GM12878 (cell line): ENCODE results near the gene XDH. TPM values are rescaled to one million over a fixed set of nuclear protein-coding genes. Genes with fewer than 3 reads are reported as not detected.

Experiments
- ATAC-seq: fragments of 200-7000 bp; cut with Tn5 transposase; 3 replicates; pipeline ENCODE4 v1.9.1; 2020; ENCODE audit warnings: mild to moderate bottlenecking, moderate library complexity
- BruUV-seq: library from RNA; stranded (reverse); fragments of 400-500 nt; replicated peaks from 2 replicates; lab custom pipeline; 2021; lab: Mats Ljungman, UMichigan
- CTCF ChIA-PET: fragments of 300-600 bp; sonication (Branson Sonifier 250); formaldehyde crosslinking; extraction: SDS; loops from one replicate; lab custom pipeline; 2021; ENCODE audit warnings: inconsistent platforms; lab: Yijun Ruan, JAX
- POLR2A ChIA-PET: fragments of 350-600 bp; formaldehyde crosslinking; extraction: SDS; loops from one replicate; lab custom pipeline; 2021; ENCODE audit warnings: inconsistent platforms; lab: Charles Lee
- RAD21 ChIA-PET: fragments of 300-600 bp; sonication (Branson Sonifier 250); formaldehyde crosslinking; loops from one replicate; lab custom pipeline; 2023; ENCODE audit warnings: antibody characterized with exemption; ENCODE audit not compliant: unreplicated experiment; lab: Charles Lee
- SMC1A ChIA-PET: fragments of 300-600 bp; sonication (Branson Sonifier 250); formaldehyde crosslinking; loops from one replicate; lab custom pipeline; 2023; ENCODE audit not compliant: unreplicated experiment, uncharacterized antibody; lab: Charles Lee
- DNase-seq: peaks from one replicate; pipeline ENCODE4 v3.0.0-alpha.2; 2011; ENCODE audit warnings: low read depth, low spot score
- FAIRE-seq: peaks from 3 replicates; lab custom pipeline; 2011; peaks lifted over from hg19 to GRCh38; lab: Jason Lieb, UNC
- H2AFZ ChIP-seq: 2 replicates; pipeline ENCODE4 v1.6.0; 2011; ENCODE audit warnings: low read depth, low read length, control low read depth; ENCODE audit not compliant: control insufficient read depth
- H3K27ac ChIP-seq: 2 replicates; pipeline ENCODE4 v1.5.1; 2011; ENCODE audit warnings: control low read depth; ENCODE audit not compliant: control insufficient read depth, insufficient read depth
- H3K27me3 ChIP-seq, 2 experiments: replicated peaks in 1 of 2; 2 replicates each; pipeline versions ENCODE4 v1.6.0 to v1.6.1; 2011; ENCODE audit warnings: low read length in 1 of 2; ENCODE audit not compliant: control insufficient read depth in 2 of 2, insufficient read depth in 2 of 2
- H3K36me3 ChIP-seq, 2 experiments: 2 replicates each; pipeline ENCODE4 v1.5.1; 2011; ENCODE audit warnings: low read length in 1 of 2; ENCODE audit not compliant: control insufficient read depth in 2 of 2, insufficient read depth in 2 of 2
- H3K4me1 ChIP-seq: 2 replicates; pipeline ENCODE4 v1.6.1; 2011; ENCODE audit warnings: mild to moderate bottlenecking, low read length, moderate library complexity, mixed read lengths; ENCODE audit not compliant: control insufficient read depth, insufficient read depth
- H3K4me2 ChIP-seq: 2 replicates; pipeline ENCODE4 v1.6.0; 2011; ENCODE audit warnings: control low read depth; ENCODE audit not compliant: control insufficient read depth, insufficient read depth
- H3K4me3 ChIP-seq: fragments of 200-600 bp; sonication (generic); 2 replicates; pipeline ENCODE4 v1.5.1; 2016
- H3K79me2 ChIP-seq: 2 replicates; pipeline ENCODE4 v1.6.0; 2011; ENCODE audit warnings: low read length; ENCODE audit not compliant: control insufficient read depth, insufficient read depth
- H3K9ac ChIP-seq: 2 replicates; pipeline ENCODE4 v1.8.0; 2011; ENCODE audit warnings: low read length, control low read depth, mixed read lengths; ENCODE audit not compliant: control insufficient read depth, insufficient read depth
- H3K9me3 ChIP-seq: replicated peaks from 3 replicates; pipeline ENCODE4 v1.5.1; 2011; ENCODE audit warnings: mild to moderate bottlenecking, low read length; ENCODE audit not compliant: control insufficient read depth, insufficient read depth
- H4K20me1 ChIP-seq: 2 replicates; pipeline ENCODE4 v1.6.0; 2011; ENCODE audit not compliant: control insufficient read depth, insufficient read depth
- BMI1 ChIP-seq: fragments of 450-650 bp; IDR thresholded peaks from 2 replicates; pipeline ENCODE4 v1.6.1; 2016; ENCODE audit warnings: mild to moderate bottlenecking, moderate library complexity, borderline replicate concordance
- CREB1 ChIP-seq: IDR thresholded peaks from 2 replicates; pipeline ENCODE4 v1.6.1; 2012; ENCODE audit warnings: low read depth, mild to moderate bottlenecking, inconsistent platforms
- NR2C2 ChIP-seq: IDR thresholded peaks from 2 replicates; pipeline ENCODE4 v1.6.1; 2011; ENCODE audit warnings: borderline replicate concordance, low read depth; ENCODE audit not compliant: control insufficient read depth, insufficient read length
- NR2F1 ChIP-seq: fragments of 450-650 bp; conservative IDR thresholded peaks from 2 replicates; pipeline ENCODE4 v1.6.1; 2017; ENCODE audit warnings: mild to moderate bottlenecking
- TBL1XR1 ChIP-seq: IDR thresholded peaks from 2 replicates; pipeline ENCODE4 v1.6.1; 2012; ENCODE audit warnings: low read depth, low read length, improper control_type of control experiment
- ZBTB11 ChIP-seq: fragments of 450-650 bp; formaldehyde crosslinking; IDR thresholded peaks from 2 replicates; pipeline ENCODE4 v1.5.0; 2022; ENCODE audit warnings: mild to moderate bottlenecking, missing genetic modification characterization
- ZZZ3 ChIP-seq: IDR thresholded peaks from 2 replicates; pipeline ENCODE4 v1.6.1; 2011; ENCODE audit warnings: low read depth; ENCODE audit not compliant: control insufficient read depth, insufficient read length
- in situ Hi-C: fragments of 300-500 bp; cut with MboI; formaldehyde crosslinking; loops from 9 replicates; pipeline ENCODE4 v1.14.3; 2018; ENCODE audit warnings: mixed read lengths
- intact Hi-C: fragments of 100-400 bp; cut with micrococcal nuclease; formaldehyde crosslinking; loops from one replicate; pipeline ENCODE4 v1.14.2; 2022; ENCODE audit not compliant: unreplicated experiment
- polyA plus RNA-seq, 11 experiments: library from polyadenylated mRNA; depleted of rRNA in 4 of 11; unstranded in 6 of 11; stranded (reverse) in 5 of 11; fragments of >200 nt; fragmentation: Nextera tagmentation in 4 of 11; fragmentation: Illumina TruSeq in 1 of 11; extraction: Ambion mirVana in 4 of 11; extraction: Trizol in 1 of 11; gene quantifications; 1 replicate in 1 of 11; 2 replicates in 10 of 11; pipeline versions ENCODE4 v1.2.1 to v1.2.3, GENCODE V29; 2011 to 2016; ENCODE audit warnings: inconsistent platforms in 2 of 11, missing spikeins in 2 of 11, low read depth in 1 of 11
- total RNA-seq, 4 experiments: library from RNA; depleted of rRNA in 3 of 4; stranded (reverse); fragments of >200 nt in 3 of 4; fragmentation: Illumina TruSeq in 1 of 4; extraction: Trizol in 1 of 4; gene quantifications; 2 replicates each; pipeline versions ENCODE4 v1.2.1 to v1.2.3, GENCODE V29; 2013 to 2021
- TF ChIP-seq, protein P1 (sequence below): fragments of 450-650 bp; IDR thresholded peaks from 2 replicates; pipeline ENCODE4 v1.6.1; 2017; ENCODE audit warnings: mild to moderate bottlenecking, moderate library complexity
- TF ChIP-seq, protein P2 (sequence below): fragments of 450-650 bp; IDR thresholded peaks from 2 replicates; pipeline ENCODE4 v1.6.1; 2017; ENCODE audit warnings: mild to moderate bottlenecking
- TF ChIP-seq, protein P3 (sequence below): fragments of 450-650 bp; formaldehyde crosslinking; IDR thresholded peaks from 2 replicates; pipeline ENCODE4 v1.4.0; 2020; ENCODE audit warnings: mild to moderate bottlenecking, moderate library complexity

The XDH gene
- total and polyA plus RNA-seq, 10 of the 15 experiments (the other 5 are each of a cell fraction or from before 2014, with no cell fraction given) = 0.01 TPM; not detected in 9

DNA sequence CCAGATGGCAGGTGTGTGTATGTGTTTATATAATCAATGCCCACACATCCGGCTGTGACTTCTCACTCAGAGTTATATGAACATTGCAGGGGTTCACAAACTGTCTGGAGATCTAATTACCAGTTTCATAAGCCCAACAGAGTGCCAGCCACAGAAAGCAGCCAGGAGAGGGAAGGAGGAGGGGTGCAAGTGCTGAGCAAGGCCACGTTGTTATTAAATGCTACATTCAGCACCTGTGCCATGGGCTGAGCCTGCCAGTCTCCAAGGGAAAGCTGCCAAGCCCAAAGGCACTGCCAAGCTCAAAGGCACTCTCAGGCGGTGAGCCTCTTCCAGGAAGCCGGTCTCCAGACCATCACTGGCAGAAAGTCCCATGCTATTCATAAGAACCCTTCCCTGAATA is 17.4 kb downstream of the XDH start (continued):
- no peak for TF ChIP-seq ZBTB11

DNA sequence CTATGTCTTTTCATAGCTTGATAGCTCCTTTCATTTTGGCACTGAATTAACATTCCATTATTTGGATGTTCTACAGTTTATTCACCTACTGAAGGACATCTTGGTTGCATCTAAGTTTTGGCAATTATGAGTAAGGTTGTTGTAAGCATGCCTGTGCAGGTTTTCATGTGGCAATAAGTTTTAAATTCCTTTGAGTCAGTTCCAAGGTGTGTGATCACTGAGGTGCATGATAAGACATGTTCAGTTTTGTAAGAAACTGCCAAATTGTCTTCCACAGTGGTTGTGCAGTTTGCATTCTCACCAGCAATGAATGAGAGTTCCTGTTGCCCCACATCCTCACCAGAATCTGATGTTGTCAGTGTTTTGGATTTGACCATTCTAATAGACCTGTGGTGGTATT is 24.2 kb downstream of the XDH start:
- no peak for DNase-seq
- no peak overlapping the region for H3K4me2 ChIP-seq
- ChIA-PET SMC1A (no interaction called here), CTCF (no interaction called here), RAD21 (no interaction called here), POLR2A (no interaction called here)
- no TSS peak for BruUV-seq
- no peak overlapping the region for H3K4me3 ChIP-seq
- no peaks in the 10 kb centered on the region for H4K20me1 ChIP-seq
- no peaks in the 10 kb centered on the region for H3K9me3 ChIP-seq
- H2AFZ ChIP-seq = no peak overlapping the region
- no peaks in the 10 kb centered on the region for H3K79me2 ChIP-seq
- no peak overlapping the region for H3K9ac ChIP-seq
- intact Hi-C loops = no loop called here
- no peaks in the 10 kb centered on the region for H3K4me1 ChIP-seq
- no peak for ATAC-seq
- H3K27ac ChIP-seq = no peak overlapping the region
- FAIRE-seq = no peak
- H3K27me3 ChIP-seq = no peaks in the 10 kb centered on the region; a peak in 1 of 4 replicates
- H3K36me3 ChIP-seq = no peaks in the 10 kb centered on the region
- in situ Hi-C loops = no loop called here
- TF ChIP-seq BMI1 = no peak
- TF ChIP-seq NR2C2 = no peak
- TF ChIP-seq, protein P1, sequence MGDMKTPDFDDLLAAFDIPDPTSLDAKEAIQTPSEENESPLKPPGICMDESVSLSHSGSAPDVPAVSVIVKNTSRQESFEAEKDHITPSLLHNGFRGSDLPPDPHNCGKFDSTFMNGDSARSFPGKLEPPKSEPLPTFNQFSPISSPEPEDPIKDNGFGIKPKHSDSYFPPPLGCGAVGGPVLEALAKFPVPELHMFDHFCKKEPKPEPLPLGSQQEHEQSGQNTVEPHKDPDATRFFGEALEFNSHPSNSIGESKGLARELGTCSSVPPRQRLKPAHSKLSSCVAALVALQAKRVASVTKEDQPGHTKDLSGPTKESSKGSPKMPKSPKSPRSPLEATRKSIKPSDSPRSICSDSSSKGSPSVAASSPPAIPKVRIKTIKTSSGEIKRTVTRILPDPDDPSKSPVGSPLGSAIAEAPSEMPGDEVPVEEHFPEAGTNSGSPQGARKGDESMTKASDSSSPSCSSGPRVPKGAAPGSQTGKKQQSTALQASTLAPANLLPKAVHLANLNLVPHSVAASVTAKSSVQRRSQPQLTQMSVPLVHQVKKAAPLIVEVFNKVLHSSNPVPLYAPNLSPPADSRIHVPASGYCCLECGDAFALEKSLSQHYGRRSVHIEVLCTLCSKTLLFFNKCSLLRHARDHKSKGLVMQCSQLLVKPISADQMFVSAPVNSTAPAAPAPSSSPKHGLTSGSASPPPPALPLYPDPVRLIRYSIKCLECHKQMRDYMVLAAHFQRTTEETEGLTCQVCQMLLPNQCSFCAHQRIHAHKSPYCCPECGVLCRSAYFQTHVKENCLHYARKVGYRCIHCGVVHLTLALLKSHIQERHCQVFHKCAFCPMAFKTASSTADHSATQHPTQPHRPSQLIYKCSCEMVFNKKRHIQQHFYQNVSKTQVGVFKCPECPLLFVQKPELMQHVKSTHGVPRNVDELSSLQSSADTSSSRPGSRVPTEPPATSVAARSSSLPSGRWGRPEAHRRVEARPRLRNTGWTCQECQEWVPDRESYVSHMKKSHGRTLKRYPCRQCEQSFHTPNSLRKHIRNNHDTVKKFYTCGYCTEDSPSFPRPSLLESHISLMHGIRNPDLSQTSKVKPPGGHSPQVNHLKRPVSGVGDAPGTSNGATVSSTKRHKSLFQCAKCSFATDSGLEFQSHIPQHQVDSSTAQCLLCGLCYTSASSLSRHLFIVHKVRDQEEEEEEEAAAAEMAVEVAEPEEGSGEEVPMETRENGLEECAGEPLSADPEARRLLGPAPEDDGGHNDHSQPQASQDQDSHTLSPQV = no peak
- TF ChIP-seq, protein P2, sequence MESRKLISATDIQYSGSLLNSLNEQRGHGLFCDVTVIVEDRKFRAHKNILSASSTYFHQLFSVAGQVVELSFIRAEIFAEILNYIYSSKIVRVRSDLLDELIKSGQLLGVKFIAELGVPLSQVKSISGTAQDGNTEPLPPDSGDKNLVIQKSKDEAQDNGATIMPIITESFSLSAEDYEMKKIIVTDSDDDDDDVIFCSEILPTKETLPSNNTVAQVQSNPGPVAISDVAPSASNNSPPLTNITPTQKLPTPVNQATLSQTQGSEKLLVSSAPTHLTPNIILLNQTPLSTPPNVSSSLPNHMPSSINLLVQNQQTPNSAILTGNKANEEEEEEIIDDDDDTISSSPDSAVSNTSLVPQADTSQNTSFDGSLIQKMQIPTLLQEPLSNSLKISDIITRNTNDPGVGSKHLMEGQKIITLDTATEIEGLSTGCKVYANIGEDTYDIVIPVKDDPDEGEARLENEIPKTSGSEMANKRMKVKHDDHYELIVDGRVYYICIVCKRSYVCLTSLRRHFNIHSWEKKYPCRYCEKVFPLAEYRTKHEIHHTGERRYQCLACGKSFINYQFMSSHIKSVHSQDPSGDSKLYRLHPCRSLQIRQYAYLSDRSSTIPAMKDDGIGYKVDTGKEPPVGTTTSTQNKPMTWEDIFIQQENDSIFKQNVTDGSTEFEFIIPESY = no peak
- no peak for TF ChIP-seq ZZZ3
- no peak for TF ChIP-seq CREB1
- no peak for TF ChIP-seq TBL1XR1
- TF ChIP-seq NR2F1 = no peak
- TF ChIP-seq, protein P3, sequence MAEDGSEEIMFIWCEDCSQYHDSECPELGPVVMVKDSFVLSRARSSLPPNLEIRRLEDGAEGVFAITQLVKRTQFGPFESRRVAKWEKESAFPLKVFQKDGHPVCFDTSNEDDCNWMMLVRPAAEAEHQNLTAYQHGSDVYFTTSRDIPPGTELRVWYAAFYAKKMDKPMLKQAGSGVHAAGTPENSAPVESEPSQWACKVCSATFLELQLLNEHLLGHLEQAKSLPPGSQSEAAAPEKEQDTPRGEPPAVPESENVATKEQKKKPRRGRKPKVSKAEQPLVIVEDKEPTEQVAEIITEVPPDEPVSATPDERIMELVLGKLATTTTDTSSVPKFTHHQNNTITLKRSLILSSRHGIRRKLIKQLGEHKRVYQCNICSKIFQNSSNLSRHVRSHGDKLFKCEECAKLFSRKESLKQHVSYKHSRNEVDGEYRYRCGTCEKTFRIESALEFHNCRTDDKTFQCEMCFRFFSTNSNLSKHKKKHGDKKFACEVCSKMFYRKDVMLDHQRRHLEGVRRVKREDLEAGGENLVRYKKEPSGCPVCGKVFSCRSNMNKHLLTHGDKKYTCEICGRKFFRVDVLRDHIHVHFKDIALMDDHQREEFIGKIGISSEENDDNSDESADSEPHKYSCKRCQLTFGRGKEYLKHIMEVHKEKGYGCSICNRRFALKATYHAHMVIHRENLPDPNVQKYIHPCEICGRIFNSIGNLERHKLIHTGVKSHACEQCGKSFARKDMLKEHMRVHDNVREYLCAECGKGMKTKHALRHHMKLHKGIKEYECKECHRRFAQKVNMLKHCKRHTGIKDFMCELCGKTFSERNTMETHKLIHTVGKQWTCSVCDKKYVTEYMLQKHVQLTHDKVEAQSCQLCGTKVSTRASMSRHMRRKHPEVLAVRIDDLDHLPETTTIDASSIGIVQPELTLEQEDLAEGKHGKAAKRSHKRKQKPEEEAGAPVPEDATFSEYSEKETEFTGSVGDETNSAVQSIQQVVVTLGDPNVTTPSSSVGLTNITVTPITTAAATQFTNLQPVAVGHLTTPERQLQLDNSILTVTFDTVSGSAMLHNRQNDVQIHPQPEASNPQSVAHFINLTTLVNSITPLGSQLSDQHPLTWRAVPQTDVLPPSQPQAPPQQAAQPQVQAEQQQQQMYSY (CRISPR knock-in tag) = no peak
